Measurements from ENCODE around the gene MYOG. TPM values are rescaled to one million over a fixed set of nuclear protein-coding genes. Genes with fewer than 3 reads are reported as not detected.

Gene MYOG
- total and polyA plus RNA-seq, 11 donors = not detected

- Histone ChIP-seq H3K27ac (peak overlapping the region; percentile 1 to 95 (median 84)), H3K36me3 (no peaks in the 10 kb centered on the region), H3K4me1 (peaks cover 0 to 83% (median 30%) of the 10 kb centered on the region in 12 donors), H3K9me3 (no peaks in the 10 kb centered on the region), H3K4me3 (no peak overlapping the region), H3K27me3 (no peaks in the 10 kb centered on the region)
- TF ChIP-seq, protein P1, sequence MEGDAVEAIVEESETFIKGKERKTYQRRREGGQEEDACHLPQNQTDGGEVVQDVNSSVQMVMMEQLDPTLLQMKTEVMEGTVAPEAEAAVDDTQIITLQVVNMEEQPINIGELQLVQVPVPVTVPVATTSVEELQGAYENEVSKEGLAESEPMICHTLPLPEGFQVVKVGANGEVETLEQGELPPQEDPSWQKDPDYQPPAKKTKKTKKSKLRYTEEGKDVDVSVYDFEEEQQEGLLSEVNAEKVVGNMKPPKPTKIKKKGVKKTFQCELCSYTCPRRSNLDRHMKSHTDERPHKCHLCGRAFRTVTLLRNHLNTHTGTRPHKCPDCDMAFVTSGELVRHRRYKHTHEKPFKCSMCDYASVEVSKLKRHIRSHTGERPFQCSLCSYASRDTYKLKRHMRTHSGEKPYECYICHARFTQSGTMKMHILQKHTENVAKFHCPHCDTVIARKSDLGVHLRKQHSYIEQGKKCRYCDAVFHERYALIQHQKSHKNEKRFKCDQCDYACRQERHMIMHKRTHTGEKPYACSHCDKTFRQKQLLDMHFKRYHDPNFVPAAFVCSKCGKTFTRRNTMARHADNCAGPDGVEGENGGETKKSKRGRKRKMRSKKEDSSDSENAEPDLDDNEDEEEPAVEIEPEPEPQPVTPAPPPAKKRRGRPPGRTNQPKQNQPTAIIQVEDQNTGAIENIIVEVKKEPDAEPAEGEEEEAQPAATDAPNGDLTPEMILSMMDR (IDR thresholded peaks at IDR 0.05) = no peak
- TF ChIP-seq POLR2A (IDR thresholded peaks at IDR 0.05) = no peak
- DNase-seq (peak in 4 of 5 donors; percentile 58 to 81 (median 65)), ATAC-seq (peak; percentile 93 to 94 (median 93))
- 2 to 8% (median 4%) methylated on average over 4 of the region's 4 CpGs for WGBS, 4 donors
- intact Hi-C loops (cut with DNase I) = no loop called here
These were observed 16.6 kb downstream of the MYOG start for GRCh38 chr1:203069030-203069747.

GRCh38 chr1:203066965-203067364 is 18.8 kb downstream of the MYOG start:
- Histone ChIP-seq H3K4me1 (peaks cover 0 to 62% (median 30%) of the 10 kb centered on the region in 12 donors), H3K9me3 (no peaks in the 10 kb centered on the region), H3K4me3 (no peak overlapping the region), H3K36me3 (peaks cover 0 to 12% (median 0%) of the 10 kb centered on the region in 9 donors), H3K27ac (peak overlapping the region in 6 of 12 donors; percentile 36 to 95 (median 88)), H3K27me3 (no peaks in the 10 kb centered on the region)
- intact Hi-C loops (cut with DNase I) = no loop called here
- peak in 1 of 5 donors; percentile 11 for DNase-seq
- 95 to 97% (median 97%) methylated on average over 3 of the region's 3 CpGs for WGBS, 4 donors
- no peak for ATAC-seq
- TF ChIP-seq, protein P1 (IDR thresholded peaks at IDR 0.05) = no peak
- no peak for TF ChIP-seq POLR2A (IDR thresholded peaks at IDR 0.05)

DNA sequence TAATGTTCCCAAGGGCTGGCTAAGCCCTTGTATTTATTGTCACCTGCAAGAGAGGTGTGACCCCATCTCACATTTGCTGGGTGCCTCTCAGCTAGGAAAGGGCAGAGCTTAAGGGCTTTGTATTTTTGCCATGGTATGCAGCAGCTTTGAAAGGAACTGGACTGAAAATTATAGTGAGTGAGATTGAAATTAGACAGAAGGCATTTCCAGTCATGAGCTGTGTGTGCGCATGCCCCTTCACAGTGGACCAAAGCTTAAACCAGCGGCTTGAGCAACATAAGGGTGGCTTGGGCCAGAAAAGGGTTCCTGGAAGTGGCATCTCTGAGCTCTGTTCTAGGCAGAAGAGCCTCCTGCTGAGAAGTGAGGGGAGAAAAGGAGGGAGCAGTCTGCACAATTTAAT is 19.8 kb downstream of the MYOG start:
- Histone ChIP-seq H3K4me1 (peaks cover 0 to 53% (median 30%) of the 10 kb centered on the region in 12 donors), H3K27me3 (no peaks in the 10 kb centered on the region), H3K27ac (peak overlapping the region in 7 of 12 donors; percentile 17 to 95 (median 36)), H3K36me3 (peaks cover 0 to 12% (median 0%) of the 10 kb centered on the region in 9 donors), H3K9me3 (no peaks in the 10 kb centered on the region), H3K4me3 (no peak overlapping the region)
- ATAC-seq (peak in 2 of 4 donors; percentile 32 to 46), DNase-seq (peak in 1 of 5 donors; percentile 9)
- intact Hi-C loops (cut with DNase I) = loop anchor here in 1 of 10 donors (2.0 kb wide), 1 partner anchor 19 kb away; no protein-coding TSS in a partner anchor
- WGBS, 4 donors = 47 to 77% (median 60%) methylated on average over 2 of the region's 2 CpGs
- TF ChIP-seq POLR2A (IDR thresholded peaks at IDR 0.05) = no peak
- TF ChIP-seq, protein P1 (IDR thresholded peaks at IDR 0.05) = no peak

DNA sequence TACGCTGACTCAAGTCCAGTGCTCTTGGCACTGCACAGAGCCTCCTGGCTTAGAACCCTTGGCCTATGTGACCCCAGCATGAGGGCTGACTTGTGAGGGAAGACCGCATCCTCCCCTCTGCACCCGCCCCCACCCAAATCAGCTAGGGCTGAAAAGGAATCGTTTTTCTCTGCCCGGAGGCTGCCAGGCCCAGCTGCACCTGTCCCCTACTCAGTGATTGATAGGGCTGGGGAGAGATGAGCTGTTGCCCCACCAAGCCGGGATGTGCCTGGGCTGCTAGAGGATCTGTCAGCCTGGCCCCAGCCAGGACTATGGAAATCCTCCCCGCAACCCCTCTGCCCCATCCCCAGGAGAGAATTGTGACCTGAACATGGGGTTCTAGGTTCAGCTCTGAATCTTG is 20.6 kb downstream of the MYOG start:
- ATAC-seq (no peak), DNase-seq (peak in 1 of 5 donors; percentile 7)
- no peak for TF ChIP-seq POLR2A (IDR thresholded peaks at IDR 0.05)
- TF ChIP-seq, protein P1 (IDR thresholded peaks at IDR 0.05) = no peak
- H3K4me1 ChIP-seq = peaks cover 0 to 45% (median 24%) of the 10 kb centered on the region in 12 donors
- H3K4me3 ChIP-seq = no peak overlapping the region
- 85 to 94% (median 92%) methylated on average over 3 to 7 of the region's 7 CpGs for WGBS, 4 donors
- peak overlapping the region in 7 of 12 donors; percentile 8 to 95 (median 35) for H3K27ac ChIP-seq
- no peaks in the 10 kb centered on the region for H3K27me3 ChIP-seq
- peaks cover 0 to 15% (median 0%) of the 10 kb centered on the region in 9 donors for H3K36me3 ChIP-seq
- no peaks in the 10 kb centered on the region for H3K9me3 ChIP-seq
- intact Hi-C loops (cut with DNase I) = loop anchor here in 1 of 10 donors (2.0 kb wide), 1 partner anchor 20 kb away; no protein-coding TSS in a partner anchor

All from heart left ventricle (tissue), 16 donors.